ENCODE results near the gene CRABP2. TPM values are rescaled to one million over a fixed set of nuclear protein-coding genes. Genes with fewer than 3 reads are reported as not detected.

CRABP2 gene
- total and polyA plus RNA-seq, 2 of the 13 experiments (the other 11 are each of a cell fraction or from before 2014, with no cell fraction given): 0.40 to 0.60 TPM

- TF ChIP-seq, protein P1, sequence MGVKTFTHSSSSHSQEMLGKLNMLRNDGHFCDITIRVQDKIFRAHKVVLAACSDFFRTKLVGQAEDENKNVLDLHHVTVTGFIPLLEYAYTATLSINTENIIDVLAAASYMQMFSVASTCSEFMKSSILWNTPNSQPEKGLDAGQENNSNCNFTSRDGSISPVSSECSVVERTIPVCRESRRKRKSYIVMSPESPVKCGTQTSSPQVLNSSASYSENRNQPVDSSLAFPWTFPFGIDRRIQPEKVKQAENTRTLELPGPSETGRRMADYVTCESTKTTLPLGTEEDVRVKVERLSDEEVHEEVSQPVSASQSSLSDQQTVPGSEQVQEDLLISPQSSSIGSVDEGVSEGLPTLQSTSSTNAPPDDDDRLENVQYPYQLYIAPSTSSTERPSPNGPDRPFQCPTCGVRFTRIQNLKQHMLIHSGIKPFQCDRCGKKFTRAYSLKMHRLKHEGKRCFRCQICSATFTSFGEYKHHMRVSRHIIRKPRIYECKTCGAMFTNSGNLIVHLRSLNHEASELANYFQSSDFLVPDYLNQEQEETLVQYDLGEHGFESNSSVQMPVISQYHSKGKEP (CRISPR knock-in tag; IDR thresholded peaks at IDR 0.05): no peak
- TF ChIP-seq CAMTA2 (CRISPR knock-in tag; IDR thresholded peaks at IDR 0.05; ENCODE audit: borderline replicate concordance): 0 out of 2 replicates have a peak, but pooled peaks have one; percentile 83
- no peak for TF ChIP-seq ZNF331 (CRISPR knock-in tag; IDR thresholded peaks at IDR 0.05)
- TF ChIP-seq ZNF10 (CRISPR knock-in tag; IDR thresholded peaks at IDR 0.05; ENCODE audit: borderline replicate concordance, low read depth): no peak
- no peak for TF ChIP-seq ZNF263 (CRISPR knock-in tag; IDR thresholded peaks at IDR 0.05)
- TF ChIP-seq ZNF737 (CRISPR knock-in tag; IDR thresholded peaks at IDR 0.05; ENCODE audit: borderline replicate concordance): no peak; the same call in 1 of the 2 replicates
- TF ChIP-seq, protein P2, sequence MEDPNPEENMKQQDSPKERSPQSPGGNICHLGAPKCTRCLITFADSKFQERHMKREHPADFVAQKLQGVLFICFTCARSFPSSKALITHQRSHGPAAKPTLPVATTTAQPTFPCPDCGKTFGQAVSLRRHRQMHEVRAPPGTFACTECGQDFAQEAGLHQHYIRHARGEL (CRISPR knock-in tag; IDR thresholded peaks at IDR 0.05): 0 out of 2 replicates have a peak, but pooled peaks have one; percentile 63
- peak; percentile 98 for TF ChIP-seq GABPB1 (CRISPR knock-in tag; IDR thresholded peaks at IDR 0.05)
- TF ChIP-seq FOXO1 (CRISPR knock-in tag; IDR thresholded peaks at IDR 0.05): 0 out of 2 replicates have a peak, but pooled peaks have one; percentile 29
- TF ChIP-seq ZNF496 (CRISPR knock-in tag; IDR thresholded peaks at IDR 0.05; ENCODE audit: insufficient replicate concordance): no peak
- no peak for TF ChIP-seq DMTF1 (CRISPR knock-in tag; IDR thresholded peaks at IDR 0.05)
- TF ChIP-seq FOSL1 (CRISPR knock-in tag; IDR thresholded peaks at IDR 0.05; ENCODE audit: borderline replicate concordance): no peak
- TF ChIP-seq, protein P3, sequence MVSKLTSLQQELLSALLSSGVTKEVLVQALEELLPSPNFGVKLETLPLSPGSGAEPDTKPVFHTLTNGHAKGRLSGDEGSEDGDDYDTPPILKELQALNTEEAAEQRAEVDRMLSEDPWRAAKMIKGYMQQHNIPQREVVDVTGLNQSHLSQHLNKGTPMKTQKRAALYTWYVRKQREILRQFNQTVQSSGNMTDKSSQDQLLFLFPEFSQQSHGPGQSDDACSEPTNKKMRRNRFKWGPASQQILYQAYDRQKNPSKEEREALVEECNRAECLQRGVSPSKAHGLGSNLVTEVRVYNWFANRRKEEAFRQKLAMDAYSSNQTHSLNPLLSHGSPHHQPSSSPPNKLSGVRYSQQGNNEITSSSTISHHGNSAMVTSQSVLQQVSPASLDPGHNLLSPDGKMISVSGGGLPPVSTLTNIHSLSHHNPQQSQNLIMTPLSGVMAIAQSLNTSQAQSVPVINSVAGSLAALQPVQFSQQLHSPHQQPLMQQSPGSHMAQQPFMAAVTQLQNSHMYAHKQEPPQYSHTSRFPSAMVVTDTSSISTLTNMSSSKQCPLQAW (CRISPR knock-in tag; IDR thresholded peaks at IDR 0.05): peak; percentile 98
- TF ChIP-seq ZNF460 (CRISPR knock-in tag; IDR thresholded peaks at IDR 0.05; ENCODE audit: borderline replicate concordance): no peak; the same call in 1 of the 2 replicates
- peak; percentile 36; the same call in 1 of the 2 replicates for TF ChIP-seq SALL2 (CRISPR knock-in tag; IDR thresholded peaks at IDR 0.05)
- no peak for TF ChIP-seq RFX5 (IDR thresholded peaks at IDR 0.05; ENCODE audit: low read depth, low read length)
- TF ChIP-seq CEBPG (CRISPR knock-in tag; IDR thresholded peaks at IDR 0.05): peak; percentile 35; the same call in 1 of the 2 replicates
- peak; percentile 67; the same call in 1 of the 2 replicates for TF ChIP-seq TSC22D2 (CRISPR knock-in tag; IDR thresholded peaks at IDR 0.05; ENCODE audit: borderline replicate concordance)
- TF ChIP-seq ZNF597 (CRISPR knock-in tag; IDR thresholded peaks at IDR 0.05): no peak
Observed at GRCh38 chr1:156740741-156741480, 35.5 kb upstream of the CRABP2 start, which contains the start of gene MRPL24 (continued).
